NAMALWA (cell line): ENCODE data around the gene MYH14.

Experiments used
- DNase-seq: peaks from one replicate; pipeline ENCODE4 v3.0.0-alpha.2; 2015; ENCODE audit warnings: low spot score

The MYH14 gene

GRCh38 chr19:50203281-50204080 lies at the start of gene MYH14:
MYH14 (plus strand) TSS chr19:50203622; CDS start chr19:50210366, 6,744 bp downstream.
- no peak for DNase-seq

- DNase-seq = no peak
Measured at GRCh38 chr19:50154529-50154928, 48.9 kb upstream of the MYH14 start.

GRCh38 chr19:50155520-50156109 lies 47.8 kb upstream of the MYH14 start:
- DNase-seq = peak; percentile 21

- DNase-seq = peak; percentile 53
Measured at GRCh38 chr19:50158577-50158976, 44.8 kb upstream of the MYH14 start.

GRCh38 chr19:50159078-50159477 lies 44.3 kb upstream of the MYH14 start:
- no peak for DNase-seq

- DNase-seq = no peak
Measured at GRCh38 chr19:50162988-50163387, 40.4 kb upstream of the MYH14 start, which contains the start of gene IZUMO2. IZUMO2 (minus strand) TSS chr19:50163281; CDS start chr19:50163194, 87 bp downstream.

GRCh38 chr19:50167314-50167721 lies 36.1 kb upstream of the MYH14 start:
- DNase-seq = no peak

GRCh38 chr19:50171752-50172151 lies 31.7 kb upstream of the MYH14 start:
- no peak for DNase-seq

- DNase-seq = no peak
Measured at GRCh38 chr19:50172726-50173125, 30.7 kb upstream of the MYH14 start.

GRCh38 chr19:50173127-50173526 lies 30.3 kb upstream of the MYH14 start:
- DNase-seq = no peak

GRCh38 chr19:50174100-50174793 lies 29.2 kb upstream of the MYH14 start:
- no peak for DNase-seq

- DNase-seq = peak; percentile 32
Measured at GRCh38 chr19:50175924-50176323, 27.5 kb upstream of the MYH14 start.

GRCh38 chr19:50176775-50177174 lies 26.6 kb upstream of the MYH14 start:
- DNase-seq = no peak

GRCh38 chr19:50178320-50178719 lies 25.1 kb upstream of the MYH14 start:
- peak; percentile 50 for DNase-seq

GRCh38 chr19:50178859-50179537 lies 24.4 kb upstream of the MYH14 start:
- DNase-seq = no peak

GRCh38 chr19:50181121-50181520 lies 22.3 kb upstream of the MYH14 start:
- DNase-seq = no peak

GRCh38 chr19:50184196-50184595 lies 19.2 kb upstream of the MYH14 start:
- DNase-seq = no peak

- DNase-seq = no peak
Measured at GRCh38 chr19:50187937-50188336, 15.5 kb upstream of the MYH14 start.

GRCh38 chr19:50189331-50189730 lies 14.1 kb upstream of the MYH14 start:
- DNase-seq = no peak

- DNase-seq = no peak
Measured at GRCh38 chr19:50190439-50190891, 13.0 kb upstream of the MYH14 start.

- no peak for DNase-seq
Measured at GRCh38 chr19:50191216-50191615, 12.2 kb upstream of the MYH14 start.
